Gastrocnemius medialis (tissue), 4 donors: ENCODE data around the gene NDRG2. TPM values are rescaled to one million over a fixed set of nuclear protein-coding genes. Genes with fewer than 3 reads are reported as not detected.
A peak's percentile ranks its signal among the peaks of the same experiment; 100 is the strongest.

ENCODE experiments used
- ATAC-seq, 2 donors: fragments of 150-250 bp; one replicate each; pipeline ENCODE4 v1.9.1; 2016
- DNase-seq, 2 donors: peaks; one replicate each; pipeline ENCODE4 v3.0.0-alpha.2; 2019
- H3K27ac ChIP-seq, 4 donors: fragments of 200-600 bp; sonication (generic); 1 replicate in 1 of 4; 2 replicates in 3 of 4; pipeline ENCODE4 v1.5.1; 2016 to 2018; ENCODE audit warnings: mild to moderate bottlenecking in 2 of 4, moderate library complexity in 1 of 4
- H3K27me3 ChIP-seq, 3 donors: fragments of 200-600 bp; sonication (generic) in 2 of 3; 1 replicate in 1 of 3; 2 replicates in 2 of 3; pipeline versions ENCODE4 v1.5.1 to v1.6.0; 2016 to 2019; ENCODE audit warnings: mild to moderate bottlenecking in 1 of 3, moderate library complexity in 1 of 3
- H3K36me3 ChIP-seq, 2 donors: fragments of 200-600 bp; sonication (generic) in 1 of 2; one replicate each; pipeline ENCODE4 v1.5.1; 2017 to 2018
- H3K4me1 ChIP-seq, 2 donors: fragments of 200-600 bp; sonication (generic) in 1 of 2; one replicate each; pipeline ENCODE4 v1.5.1; 2016 to 2017; ENCODE audit warnings: mild to moderate bottlenecking in 2 of 2
- H3K4me3 ChIP-seq, 4 donors: fragments of 200-600 bp; sonication (generic) in 3 of 4; 1 replicate in 1 of 4; 2 replicates in 3 of 4; pipeline ENCODE4 v1.5.1; 2016 to 2019; ENCODE audit warnings: mild to moderate bottlenecking in 2 of 4
- H3K9me3 ChIP-seq, 3 donors: fragments of 200-600 bp; sonication (generic) in 2 of 3; 1 replicate in 1 of 3; 2 replicates in 2 of 3; pipeline ENCODE4 v1.5.1; 2016 to 2019
- CTCF ChIP-seq, 5 experiments: fragments of 450-650 bp in 3 of 5; fragments of 200-600 bp in 2 of 5; sonication (generic) in 2 of 5; IDR thresholded peaks in 4 of 5; conservative IDR thresholded peaks in 1 of 5; 1 replicate in 4 of 5; 2 replicates in 1 of 5; pipeline ENCODE4 v1.5.1; 2016 to 2019; ENCODE audit warnings: antibody characterized with exemption in 5 of 5, mild to moderate bottlenecking in 3 of 5, moderate library complexity in 3 of 5
- POLR2A ChIP-seq, 2 donors: fragments of 450-650 bp; IDR thresholded peaks; one replicate each; pipeline ENCODE4 v1.6.1; 2017; ENCODE audit warnings: antibody characterized with exemption in 2 of 2, mild to moderate bottlenecking in 2 of 2, moderate library complexity in 2 of 2
- in situ Hi-C, 4 donors: fragments of 200-750 bp; cut with MboI; loops; one replicate each; pipeline versions ENCODE4 v1.15.0 to v1.8.0; 2017; ENCODE audit warnings: low sequenced_read_pairs in 4 of 4
- intact Hi-C: fragments of 100-400 bp; cut with DNase I; formaldehyde crosslinking; loops from one replicate; pipeline ENCODE4 v1.15.1; 2023; ENCODE audit warnings: low total_unique reads
- total RNA-seq, 4 donors: library from RNA; depleted of rRNA; stranded (reverse); fragments of >200 nt; gene quantifications; one replicate each; pipeline versions ENCODE4 v1.1.0 to v1.2.3, GENCODE V29; 2016

The NDRG2 gene
- total RNA-seq, 4 donors from 2014 or later = 759 to 2,790 (median 1,841) TPM

GRCh38 chr14:21018781-21019180 lies 6.1 kb downstream of the NDRG2 start:
- in situ Hi-C loops (loop anchor here (10.0 kb wide), 2 partner anchors 76 to 86 kb away; partner anchors contain the start of genes TMEM253 (in 2 of the 4) and ZNF219 (in 2 of the 4)), intact Hi-C loops (no loop called here)
- ATAC-seq = no peak
- H3K27ac ChIP-seq = peak overlapping the region; percentile 97 to 100 (median 100)
- no peaks in the 10 kb centered on the region for H3K27me3 ChIP-seq
- DNase-seq = no peak
- H3K4me3 ChIP-seq = no peak overlapping the region
- no peaks in the 10 kb centered on the region for H3K9me3 ChIP-seq
- TF ChIP-seq CTCF (IDR thresholded peaks at IDR 0.05 in 4 of 5, conservative IDR thresholded peaks at IDR 0.05 in 1 of 5) (no peak), POLR2A (IDR thresholded peaks at IDR 0.05) (no peak)
- H3K4me1 ChIP-seq = peaks cover 81 to 96% of the 10 kb centered on the region in 2 donors
- peaks cover 0 to 74% of the 10 kb centered on the region in 2 donors for H3K36me3 ChIP-seq

GRCh38 chr14:21018286-21018685 lies 6.6 kb downstream of the NDRG2 start:
- in situ Hi-C loops (loop anchor here (10.0 kb wide), 2 partner anchors 77 to 87 kb away; partner anchors contain the start of genes TMEM253 (in 2 of the 4) and ZNF219 (in 2 of the 4)), intact Hi-C loops (no loop called here)
- Histone ChIP-seq H3K36me3 (peaks cover 0 to 72% of the 10 kb centered on the region in 2 donors), H3K4me1 (peaks cover 76 to 92% of the 10 kb centered on the region in 2 donors), H3K27ac (peak overlapping the region; percentile 97 to 100 (median 100)), H3K9me3 (no peaks in the 10 kb centered on the region), H3K27me3 (no peaks in the 10 kb centered on the region), H3K4me3 (no peak overlapping the region)
- DNase-seq (peak in 1 of 2 donors; percentile 50), ATAC-seq (no peak)
- no peak for TF ChIP-seq CTCF (IDR thresholded peaks at IDR 0.05 in 4 of 5, conservative IDR thresholded peaks at IDR 0.05 in 1 of 5)
- no peak for TF ChIP-seq POLR2A (IDR thresholded peaks at IDR 0.05)

- Histone ChIP-seq H3K36me3 (peaks cover 0 to 66% of the 10 kb centered on the region in 2 donors), H3K4me1 (peaks cover 70 to 86% of the 10 kb centered on the region in 2 donors), H3K9me3 (no peaks in the 10 kb centered on the region), H3K27me3 (no peaks in the 10 kb centered on the region), H3K4me3 (no peak overlapping the region), H3K27ac (peak overlapping the region; percentile 97 to 100 (median 100))
- intact Hi-C loops = no loop called here
- TF ChIP-seq POLR2A (IDR thresholded peaks at IDR 0.05) (no peak), CTCF (IDR thresholded peaks at IDR 0.05 in 4 of 5, conservative IDR thresholded peaks at IDR 0.05 in 1 of 5) (no peak)
- DNase-seq = no peak
- ATAC-seq = no peak
- in situ Hi-C loops = loop anchor here (10.0 kb wide), 2 partner anchors 77 to 87 kb away; partner anchors contain the start of genes TMEM253 (in 2 of the 4) and ZNF219 (in 2 of the 4)
These were observed 7.2 kb downstream of the NDRG2 start for GRCh38 chr14:21017528-21018245.

GRCh38 chr14:21016413-21017190 lies 8.3 kb downstream of the NDRG2 start:
- Histone ChIP-seq H3K9me3 (no peaks in the 10 kb centered on the region), H3K27me3 (no peaks in the 10 kb centered on the region), H3K4me1 (peaks cover 60 to 75% of the 10 kb centered on the region in 2 donors), H3K27ac (peak overlapping the region; percentile 97 to 100 (median 100)), H3K36me3 (peaks cover 0 to 55% of the 10 kb centered on the region in 2 donors), H3K4me3 (no peak overlapping the region)
- intact Hi-C loops = no loop called here
- ATAC-seq (no peak), DNase-seq (no peak)
- TF ChIP-seq CTCF (IDR thresholded peaks at IDR 0.05 in 4 of 5, conservative IDR thresholded peaks at IDR 0.05 in 1 of 5) (no peak), POLR2A (IDR thresholded peaks at IDR 0.05) (no peak)
- in situ Hi-C loops = loop anchor here (10.0 kb wide), 2 partner anchors 78 to 88 kb away; partner anchors contain the start of genes TMEM253 (in 2 of the 4) and ZNF219 (in 2 of the 4)
